Activated naive CD4-positive, alpha-beta T cell treated with anti-CD3 and anti-CD28 coated beads, Interleukin-2, amount 50 U/mL, for 16 hours (primary cell): ENCODE data around the gene IGF2BP3.

Experiments used
- DNase-seq: peaks from one replicate; pipeline ENCODE4 v3.0.0-alpha.2; 2020

Gene IGF2BP3

DNA sequence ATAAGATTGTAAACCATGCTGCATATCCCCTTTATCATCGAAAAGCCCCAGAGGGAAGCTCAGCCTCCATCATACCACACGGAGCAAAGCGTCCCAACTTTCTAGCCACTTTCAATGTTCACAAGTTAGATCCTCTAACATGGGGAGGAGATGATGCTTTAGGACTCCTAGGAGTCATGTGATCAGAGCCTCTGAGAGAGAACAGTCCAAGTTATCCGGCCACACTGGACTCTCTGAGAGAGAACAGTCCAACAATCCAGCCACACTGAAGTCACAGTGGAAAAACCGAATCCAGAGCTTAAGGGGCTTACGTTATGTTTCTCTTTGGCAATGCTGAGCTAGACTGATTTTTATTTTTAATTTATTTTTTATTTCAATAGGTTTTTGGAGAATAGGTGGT lies 98.6 kb downstream of the IGF2BP3 start:
- DNase-seq: no peak

DNA sequence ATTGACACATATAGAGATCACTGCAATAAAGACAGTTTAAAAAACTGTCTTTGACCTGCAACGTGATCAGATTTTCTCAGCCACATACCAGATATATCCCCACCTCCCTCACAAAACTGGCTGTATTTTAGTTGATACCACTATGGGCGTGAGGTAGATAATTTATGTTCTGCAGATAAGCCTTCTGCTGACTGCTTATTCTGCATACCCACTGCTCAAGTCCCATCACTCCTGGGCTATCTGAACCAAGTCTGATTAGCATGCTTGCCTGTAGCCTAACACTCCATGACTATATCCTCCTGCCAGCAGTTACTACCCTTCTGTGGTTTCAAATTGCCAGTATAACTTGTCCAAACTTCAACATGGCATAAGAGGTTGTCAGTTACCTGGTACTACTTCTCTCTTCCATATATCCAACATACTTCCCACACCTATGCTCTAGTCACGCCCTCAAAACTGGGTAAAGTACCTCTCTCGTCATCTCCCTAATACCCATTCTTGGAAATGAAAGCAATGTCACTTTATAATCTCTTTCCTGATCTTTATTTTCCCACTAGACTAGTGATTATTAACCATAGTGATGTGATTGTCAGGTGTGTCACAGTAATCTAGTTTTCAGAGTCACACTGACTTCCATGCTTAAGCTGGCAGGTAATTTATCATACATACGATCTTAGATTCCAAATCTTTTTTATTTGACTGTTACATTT lies 100.4 kb downstream of the IGF2BP3 start:
- no peak for DNase-seq

DNA sequence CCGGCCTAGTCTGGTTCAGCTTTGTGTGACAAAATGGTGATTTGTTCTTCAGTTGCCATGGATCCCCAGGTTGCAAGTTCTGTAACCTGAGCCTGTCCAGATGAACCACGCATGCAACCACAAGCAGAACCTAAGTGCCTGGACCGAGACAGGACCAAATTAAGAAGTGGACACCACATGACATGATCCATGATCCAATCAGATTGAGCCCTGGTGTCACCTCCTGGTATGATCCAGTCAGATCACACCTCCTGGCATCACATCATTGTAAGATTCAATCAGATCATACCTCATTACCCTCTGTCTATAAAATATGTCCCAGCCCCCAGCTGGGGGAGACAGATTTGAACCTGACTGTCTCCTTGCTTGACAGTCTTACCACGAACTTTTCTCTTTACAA lies 101.2 kb downstream of the IGF2BP3 start:
- DNase-seq: no peak

DNA sequence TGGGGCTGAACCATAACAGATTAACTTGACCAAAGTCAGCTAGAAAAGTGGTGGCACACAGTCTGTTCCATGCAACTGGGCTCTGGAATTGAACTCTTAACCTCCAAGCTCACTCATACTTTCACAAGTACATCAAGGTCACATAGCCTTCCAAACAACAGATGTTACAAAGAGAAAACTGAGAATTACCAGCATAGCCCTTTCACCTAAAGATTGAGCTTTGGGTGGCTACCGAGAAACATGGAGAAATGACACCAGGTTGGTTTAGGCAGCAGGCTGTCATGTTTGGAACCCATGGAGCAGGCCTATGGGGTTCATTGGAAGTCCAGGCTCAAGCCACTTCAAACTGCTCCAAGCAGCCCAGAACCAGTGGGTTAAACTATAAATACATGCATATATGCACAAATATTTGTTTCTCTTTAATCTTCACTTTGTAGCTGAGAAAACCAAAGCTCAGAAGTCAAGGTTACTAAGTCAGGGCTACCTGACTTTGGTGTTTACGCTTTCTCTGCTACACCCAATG lies 112.1 kb downstream of the IGF2BP3 start:
- no peak for DNase-seq

DNA sequence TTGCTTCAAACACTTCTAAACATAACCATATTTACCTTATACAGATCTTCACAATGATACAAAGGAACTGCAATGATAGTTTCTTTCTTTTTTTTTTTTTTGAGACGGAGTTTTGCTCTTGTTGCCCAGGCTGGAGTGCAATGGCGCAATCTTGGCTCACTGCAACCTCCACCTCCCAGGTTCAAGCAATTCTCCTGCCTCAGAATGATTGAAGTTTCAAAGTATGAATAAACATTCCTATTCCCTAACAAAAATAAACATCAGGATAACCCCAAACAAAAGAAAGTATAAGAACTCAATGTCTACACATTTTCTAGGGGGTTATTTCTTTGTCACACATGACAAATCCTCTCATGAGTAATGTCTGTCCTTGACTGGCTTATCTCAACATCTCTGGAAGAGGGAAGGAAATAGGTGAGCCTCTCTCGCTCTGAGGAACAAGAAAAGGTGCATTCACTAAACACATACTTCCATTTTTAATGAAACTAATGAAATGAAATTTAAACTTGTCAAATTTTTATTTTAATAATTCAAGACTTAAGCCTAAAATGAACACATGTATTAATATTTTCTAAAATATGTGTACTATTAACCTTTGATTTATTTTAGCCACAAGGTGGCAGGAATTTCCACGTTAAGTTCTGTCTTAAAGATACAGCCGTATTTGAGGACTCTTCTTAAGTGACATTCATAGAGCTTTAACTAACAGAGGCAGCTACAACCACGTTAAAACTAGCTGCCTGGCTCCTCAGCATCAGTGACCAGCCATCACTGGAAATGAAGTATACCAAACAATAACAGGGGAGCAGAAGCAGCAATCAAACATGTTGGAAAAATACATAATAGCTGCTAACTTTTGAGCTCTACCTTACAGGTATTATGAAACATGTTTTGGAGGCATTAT lies 112.8 kb downstream of the IGF2BP3 start:
- no peak for DNase-seq

DNA sequence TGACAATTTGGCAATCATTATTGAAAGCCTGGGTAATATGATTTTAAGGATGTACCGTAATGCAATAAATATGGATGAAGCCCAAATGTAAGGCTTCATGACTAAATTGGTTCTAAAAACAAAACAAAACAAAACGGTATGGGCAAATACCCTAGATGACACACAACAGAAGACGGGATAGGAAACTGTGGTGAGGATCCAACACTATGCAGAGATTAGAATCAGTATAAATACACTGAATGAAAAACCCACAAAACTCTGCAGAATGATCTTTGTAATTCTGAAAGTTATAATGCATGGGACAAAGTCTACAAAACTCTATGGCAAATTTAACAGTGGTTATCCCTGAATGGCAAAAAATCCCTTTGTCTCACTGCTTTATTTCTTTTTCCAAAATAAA lies 113.6 kb downstream of the IGF2BP3 start:
- DNase-seq: no peak

DNA sequence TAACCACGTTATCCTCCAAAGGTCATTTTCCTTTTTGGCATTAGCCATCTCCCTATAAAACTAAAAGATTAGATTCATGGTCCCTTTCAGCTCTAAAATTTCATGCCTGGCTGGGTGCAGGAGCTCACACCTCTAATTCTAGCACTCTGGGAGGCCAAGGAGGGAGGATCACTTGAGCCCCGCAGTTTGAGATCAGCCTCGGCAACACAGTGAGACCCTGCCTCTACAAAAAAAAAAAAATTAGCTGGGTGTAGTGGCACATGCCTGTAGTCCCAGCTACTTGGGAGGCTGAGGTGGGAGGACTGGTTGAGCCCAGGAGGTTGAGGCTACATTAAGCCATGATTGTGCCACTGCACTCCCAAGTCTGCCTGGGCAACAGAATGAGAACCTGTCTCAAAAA lies 114.1 kb downstream of the IGF2BP3 start:
- no peak for DNase-seq

DNA sequence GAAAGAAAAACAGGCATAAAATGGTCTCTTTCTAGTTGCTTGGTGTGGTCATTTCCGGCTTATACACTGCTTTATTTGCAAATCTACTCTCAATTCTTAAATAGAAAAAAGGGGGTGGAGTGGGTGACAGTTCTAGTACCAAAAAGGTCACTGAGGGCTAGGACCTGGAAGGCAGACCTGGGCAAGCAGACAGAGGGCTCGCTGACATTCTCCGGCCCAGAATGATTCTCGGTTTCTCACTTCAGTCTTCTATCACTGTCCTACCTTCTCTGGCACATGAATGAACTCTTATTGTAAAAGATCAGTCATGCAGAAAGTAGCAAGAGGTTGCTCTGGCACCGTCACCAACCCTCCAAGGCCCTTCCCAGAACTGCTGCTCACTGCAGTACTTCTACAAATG lies 117.1 kb downstream of the IGF2BP3 start:
- no peak for DNase-seq

DNA sequence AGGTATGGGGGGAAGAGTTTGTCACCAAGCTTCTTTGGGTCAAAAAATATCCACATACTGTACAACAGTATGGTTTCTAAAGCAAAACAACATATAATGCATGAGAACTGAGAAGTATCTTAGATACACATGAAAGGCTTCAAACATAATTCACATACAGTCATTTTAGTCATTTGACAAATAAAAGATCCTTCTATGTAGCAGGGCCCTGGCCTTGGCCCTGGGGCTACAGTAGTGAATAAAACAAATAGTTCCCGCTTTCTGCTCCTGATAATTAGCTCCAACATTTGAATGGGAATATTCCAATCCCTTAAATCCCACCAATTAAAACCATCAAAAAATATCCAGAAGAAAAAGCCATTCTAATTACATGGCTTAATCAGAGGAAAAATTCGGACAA lies 119.8 kb downstream of the IGF2BP3 start:
- DNase-seq: no peak

DNA sequence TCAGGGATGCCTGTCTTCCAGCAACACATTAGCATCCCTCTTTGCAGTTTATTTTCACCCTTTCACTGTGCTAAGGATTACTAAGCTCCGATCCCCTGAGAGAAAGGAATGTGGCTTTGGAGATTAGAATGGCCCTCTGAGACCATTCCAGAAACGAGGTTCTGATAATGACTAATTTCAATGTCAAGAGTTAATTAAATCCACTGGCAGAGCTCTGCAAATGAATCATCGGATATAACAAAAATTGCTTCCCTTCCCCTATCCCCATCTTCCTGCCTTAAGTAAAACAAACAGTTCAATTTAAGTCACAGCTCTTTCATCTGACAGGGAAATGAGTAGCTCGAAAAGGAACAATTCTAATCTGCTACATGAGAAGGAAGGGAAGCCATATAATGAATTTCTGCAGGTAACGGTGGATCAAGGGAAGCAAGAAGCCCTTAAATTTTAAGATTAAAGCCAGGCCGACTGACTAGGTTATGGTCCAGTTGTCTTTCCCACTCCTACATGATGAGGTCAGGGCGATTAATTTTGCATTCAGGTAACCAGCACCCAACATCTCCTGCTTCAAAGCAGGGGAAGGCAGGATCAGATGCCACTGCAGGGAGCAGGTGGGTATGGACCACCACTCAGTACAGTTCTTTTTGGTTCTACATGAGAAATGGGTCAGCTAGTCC lies 120.7 kb downstream of the IGF2BP3 start:
- DNase-seq: no peak

DNA sequence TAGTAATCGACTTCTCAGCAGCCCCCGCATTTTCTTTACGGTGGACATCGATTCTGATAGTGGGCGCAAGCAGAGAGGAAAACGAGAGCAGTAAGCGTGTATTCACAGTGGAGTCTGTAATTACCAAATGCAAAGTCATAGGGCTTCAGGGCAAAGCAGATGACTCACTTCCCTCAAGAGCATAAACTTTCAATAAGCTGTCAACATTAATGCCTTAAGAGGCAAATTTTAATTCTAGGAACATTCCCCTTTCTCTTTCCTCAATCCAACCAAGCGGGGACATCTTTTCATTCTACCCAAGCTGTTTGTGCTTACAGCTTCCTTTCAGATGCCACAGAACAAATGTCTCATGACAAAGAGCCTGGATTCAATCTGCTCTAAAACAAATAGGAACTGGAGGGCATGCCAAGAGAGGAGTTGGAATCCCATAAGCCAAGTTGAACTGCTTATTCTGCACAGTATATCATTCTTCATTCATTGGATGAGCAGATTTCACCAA lies 122.6 kb downstream of the IGF2BP3 start:
- no peak for DNase-seq

DNA sequence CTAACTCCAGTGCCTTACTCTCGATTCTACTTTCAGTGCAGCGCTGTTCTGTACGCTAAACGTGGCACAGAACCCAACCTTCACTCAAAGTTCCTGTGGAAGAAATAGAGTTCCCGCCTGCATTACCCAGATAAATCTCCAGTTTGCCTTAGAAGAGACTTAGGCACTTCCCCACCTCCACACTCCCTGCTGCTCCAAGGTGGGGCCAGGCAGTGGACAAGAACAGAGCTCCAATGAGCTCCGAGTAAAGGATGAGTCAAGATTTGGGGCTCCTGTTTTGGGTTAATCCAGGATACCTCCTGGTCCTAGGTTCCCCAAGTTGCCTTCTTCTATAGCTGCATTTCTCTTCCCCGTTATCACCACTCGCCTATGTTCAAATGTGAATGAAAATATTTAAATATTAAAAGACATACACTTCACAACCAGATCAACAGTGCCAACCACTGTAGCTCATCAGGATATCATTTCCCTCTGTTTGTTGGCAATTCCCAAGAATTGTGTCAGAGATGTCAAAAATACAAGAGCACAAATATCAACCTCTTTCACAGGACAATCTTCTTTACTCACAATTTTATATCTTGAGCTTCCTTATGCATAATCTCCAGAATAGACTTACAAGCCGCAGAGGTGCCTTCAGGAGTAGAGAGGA lies 123.1 kb downstream of the IGF2BP3 start:
- no peak for DNase-seq

DNA sequence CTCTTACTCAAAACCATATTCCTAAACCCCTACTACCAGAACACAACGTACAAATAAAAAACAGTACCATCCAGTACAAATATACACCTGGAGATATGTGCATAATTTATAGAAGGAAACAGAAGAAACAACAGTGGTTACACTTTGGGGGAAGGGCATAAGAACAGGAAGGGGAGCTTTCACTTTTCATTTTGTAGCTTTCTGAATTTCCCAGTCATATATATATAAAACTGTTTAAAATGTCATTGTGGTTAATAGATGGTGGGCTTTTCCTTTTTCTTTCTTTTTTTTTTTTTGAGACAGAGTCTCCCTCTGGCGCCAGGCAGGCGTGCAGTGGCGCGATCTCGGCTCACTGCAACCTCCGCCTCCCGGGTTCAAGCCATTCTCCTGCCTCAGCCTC lies 124.0 kb downstream of the IGF2BP3 start:
- DNase-seq: no peak

DNA sequence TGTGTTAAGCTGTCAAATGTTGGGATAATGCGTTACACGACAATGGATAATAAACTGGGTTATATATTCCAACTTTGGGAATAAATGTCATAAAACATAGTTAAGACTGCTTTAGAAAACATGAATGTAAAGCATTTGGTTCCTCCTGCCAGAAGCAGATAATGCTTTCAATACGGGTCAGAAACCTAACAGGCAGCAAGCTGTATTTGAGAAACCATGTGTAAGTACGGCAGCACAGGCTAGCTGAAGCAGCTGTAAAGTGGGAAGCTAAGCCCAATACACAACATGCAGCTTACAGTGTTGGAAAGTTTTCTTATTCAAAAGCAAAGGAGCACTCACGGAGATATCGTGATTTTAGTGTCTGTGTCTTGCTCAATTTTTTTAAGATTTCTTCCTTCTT lies 124.7 kb downstream of the IGF2BP3 start:
- no peak for DNase-seq

DNA sequence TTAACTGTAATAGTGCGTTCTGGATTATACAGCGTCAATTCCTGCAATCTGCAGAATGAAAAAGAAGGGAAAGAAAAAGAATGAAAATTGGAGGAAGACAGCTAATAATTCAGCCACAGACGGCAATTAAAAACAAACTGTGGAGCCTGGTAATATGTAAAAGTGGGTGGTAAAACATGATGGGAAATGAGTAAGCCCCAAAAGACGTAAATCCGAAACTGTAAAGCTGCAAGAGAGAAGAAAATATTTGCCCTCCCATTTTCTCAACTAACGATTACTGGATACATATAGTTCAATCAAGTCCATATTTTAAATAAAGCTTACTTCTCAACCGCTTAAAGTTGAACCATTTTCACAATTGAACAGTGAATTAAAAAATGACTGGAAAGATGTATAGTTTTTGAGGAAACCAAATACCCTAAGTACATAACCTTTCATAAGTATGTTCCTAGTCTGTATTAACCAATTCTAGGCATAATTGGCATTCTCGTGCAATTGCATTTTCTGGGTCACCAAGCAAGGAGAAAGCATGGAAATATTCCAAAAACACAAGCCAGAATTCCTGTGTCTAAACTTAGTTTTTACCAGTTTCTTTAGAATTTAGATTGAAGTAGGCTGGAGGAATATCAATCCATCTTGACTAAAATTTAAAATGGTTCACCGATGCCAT lies 126.3 kb downstream of the IGF2BP3 start:
- no peak for DNase-seq

DNA sequence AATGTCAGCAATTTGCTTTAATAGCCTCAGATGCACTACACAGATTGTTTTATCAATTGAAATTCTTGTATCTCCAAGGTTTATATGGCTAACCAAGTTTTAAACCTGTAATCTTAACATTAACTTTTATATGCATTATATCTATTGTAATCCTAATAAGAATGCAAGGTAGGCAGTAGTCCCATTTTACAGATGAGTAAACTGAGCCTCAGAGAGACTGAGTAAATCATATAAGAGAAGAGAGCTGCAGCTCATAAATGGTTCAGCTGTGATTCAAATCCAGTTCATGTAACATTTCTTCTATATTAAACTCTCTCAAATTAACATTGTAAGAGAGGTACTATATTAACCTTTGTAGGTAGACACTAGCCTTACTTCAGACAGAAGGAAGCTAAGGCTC lies 127.2 kb downstream of the IGF2BP3 start:
- no peak for DNase-seq

DNA sequence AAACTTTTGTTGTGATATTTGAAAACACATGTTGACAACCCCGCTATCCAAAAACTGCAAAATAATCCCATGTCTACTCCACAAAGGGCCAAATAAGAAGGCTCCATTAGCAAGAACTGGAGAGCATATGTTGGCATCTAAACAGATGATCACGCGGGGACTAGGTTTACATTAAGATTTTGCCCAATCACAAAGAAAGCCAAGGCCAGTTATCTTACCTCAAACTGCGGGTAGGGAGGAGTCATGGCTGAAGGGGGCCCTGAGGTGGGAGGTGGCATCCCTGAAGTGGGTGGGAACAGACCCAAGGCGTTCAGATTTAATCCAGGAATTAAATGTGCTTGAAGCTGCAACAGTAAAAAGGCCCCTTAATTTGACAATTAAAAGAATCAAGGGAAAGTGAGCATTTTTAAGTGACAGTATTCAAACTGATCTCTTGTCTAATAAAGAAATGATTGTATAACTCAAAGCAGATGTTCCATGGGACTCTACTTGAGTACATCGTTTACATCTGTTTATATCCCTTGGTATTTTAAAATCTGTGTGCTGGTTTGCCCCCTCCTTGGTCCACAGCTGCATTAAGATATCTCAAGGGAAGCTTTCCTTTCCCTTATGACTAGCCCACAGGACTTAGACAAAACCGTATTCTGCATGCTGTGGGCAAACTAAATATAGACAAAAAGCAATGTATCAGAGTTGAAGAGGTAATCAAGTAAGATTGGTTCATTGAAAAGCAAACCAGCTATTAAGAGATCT lies 128.3 kb downstream of the IGF2BP3 start:
- no peak for DNase-seq

DNA sequence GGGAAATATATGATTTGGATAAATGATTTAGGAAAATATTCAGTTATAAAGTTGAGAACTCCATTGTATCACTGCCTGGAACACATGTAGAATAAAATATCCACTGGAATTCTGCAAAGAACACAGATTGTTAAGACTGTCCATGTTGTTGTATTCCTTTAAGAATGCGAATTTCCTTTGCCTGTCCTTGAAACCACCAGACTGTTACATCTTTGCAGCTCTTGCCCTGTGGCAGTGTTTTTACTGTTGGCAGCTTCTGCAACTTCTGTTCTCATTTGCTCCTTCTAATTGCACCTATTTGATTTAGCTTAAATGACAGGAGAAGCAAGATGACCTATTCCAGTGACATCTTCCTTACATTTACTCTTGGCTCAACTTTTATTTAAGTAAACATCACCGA lies 131.4 kb downstream of the IGF2BP3 start:
- DNase-seq: no peak

DNA sequence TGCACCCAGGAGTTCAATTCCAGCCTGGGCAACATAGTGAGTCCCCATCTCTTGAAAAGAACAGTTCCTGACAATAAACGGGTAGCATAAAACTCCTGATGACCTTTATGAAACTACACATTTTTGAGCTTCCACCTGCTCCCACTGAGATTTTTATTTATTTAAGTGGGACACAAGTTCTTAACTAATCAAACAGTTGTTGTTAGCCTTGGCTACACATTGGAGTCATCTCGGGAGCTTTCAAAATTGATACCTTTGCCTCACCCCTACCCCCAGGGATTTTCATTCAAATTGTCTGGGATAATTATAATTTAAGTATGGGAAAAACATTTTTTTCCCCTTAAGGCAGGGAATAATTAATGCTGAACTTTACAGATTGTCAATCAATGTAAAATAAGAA lies 131.9 kb downstream of the IGF2BP3 start:
- DNase-seq: no peak

DNA sequence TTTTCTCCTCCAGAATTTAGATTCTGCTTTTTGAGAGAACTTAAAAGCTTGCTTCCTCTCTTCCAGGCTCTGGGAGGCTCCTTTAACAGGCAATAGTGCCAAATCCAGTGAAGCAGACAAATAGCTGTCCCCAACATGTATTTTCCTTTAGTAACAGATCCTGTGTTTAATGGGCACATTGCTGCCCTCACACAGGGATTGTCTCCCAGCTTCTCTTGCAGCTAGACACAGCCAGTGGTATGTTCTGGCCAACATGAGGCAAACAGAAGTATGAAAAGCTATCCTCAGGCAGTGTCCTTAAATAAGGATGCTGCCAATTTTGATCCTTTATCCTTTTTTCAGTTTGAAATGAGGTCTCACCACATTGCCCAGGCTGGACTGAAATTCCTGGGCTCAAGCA lies 132.9 kb downstream of the IGF2BP3 start:
- DNase-seq: no peak

DNA sequence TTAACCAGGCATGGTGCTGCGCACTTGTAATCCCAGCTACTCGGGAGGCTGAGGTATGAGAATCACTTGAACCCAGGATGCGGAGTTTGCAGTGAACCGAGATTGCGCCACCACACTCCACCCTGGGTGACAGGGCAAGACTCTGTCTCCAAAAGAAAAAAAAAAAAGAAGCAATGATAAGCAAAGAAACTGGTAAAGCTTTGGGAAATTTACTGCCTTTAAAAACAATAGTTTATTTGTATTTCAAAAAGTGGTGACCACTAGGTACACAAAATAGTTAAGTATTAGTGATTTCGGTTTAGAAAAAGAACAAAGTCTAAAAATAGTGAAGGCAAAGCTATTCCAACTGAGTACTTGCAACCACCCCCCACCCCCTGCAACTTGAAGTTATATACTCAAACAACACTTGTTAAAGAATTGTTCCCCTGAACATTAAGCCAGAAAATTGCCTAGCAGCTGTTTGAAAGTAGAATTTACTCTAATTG lies 133.4 kb downstream of the IGF2BP3 start:
- no peak for DNase-seq
